ENCODE data around the gene AARS1.
"Not testable (repeated sequence)": the region's sequence is repeated elsewhere in the genome, so short reads cannot be mapped to it uniquely, and the experiment has no call there.

Gene AARS1

GRCh38 chr16:70223216-70223615 lies 66.1 kb downstream of the AARS1 start:
- DNase-seq: not testable (repeated sequence)

GRCh38 chr16:70222574-70222973 lies 66.7 kb downstream of the AARS1 start:
- not testable (repeated sequence) for DNase-seq

- DNase-seq: not testable (repeated sequence)
Measured at GRCh38 chr16:70218586-70218985, 70.7 kb downstream of the AARS1 start.

GRCh38 chr16:70206382-70206781 lies 82.9 kb downstream of the AARS1 start:
- not testable (repeated sequence) for DNase-seq

GRCh38 chr16:70204668-70205405 lies 84.5 kb downstream of the AARS1 start:
- not testable (repeated sequence) for DNase-seq

- DNase-seq: not testable (repeated sequence)
Measured at GRCh38 chr16:70204010-70204409, 85.3 kb downstream of the AARS1 start.

GRCh38 chr16:70203508-70203907 lies 85.8 kb downstream of the AARS1 start:
- DNase-seq: not testable (repeated sequence)
